Measurements from ENCODE around the gene PDIA2.
"Not testable (repeated sequence)": the region's sequence is repeated elsewhere in the genome, so short reads cannot be mapped to it uniquely, and the experiment has no call there.

The PDIA2 gene

GRCh38 chr16:325375-326145, 42.6 kb downstream of the PDIA2 start:
- Histone ChIP-seq H3K4me1 (ENCODE audit: control insufficient read depth, insufficient read depth, low read length, poor library complexity, severe bottlenecking) (peaks cover 45% of the 10 kb centered on the region), H3K36me3 (ENCODE audit: control insufficient read depth, insufficient read depth, low read length) (no peaks in the 10 kb centered on the region), H3K27ac (ENCODE audit: insufficient read depth, low read length, poor library complexity, severe bottlenecking) (peak overlapping the region; percentile 65), H3K9me3 (ENCODE audit: control insufficient read depth, low read length) (no peaks in the 10 kb centered on the region), H3K4me3 (ENCODE audit: insufficient read depth, low read depth, low read length, poor library complexity, severe bottlenecking) (peak overlapping the region; percentile 39), H3K27me3 (replicated peaks; ENCODE audit: control insufficient read depth, insufficient read depth, low read length, poor library complexity, severe bottlenecking) (no peaks in the 10 kb centered on the region)
- no peak for DNase-seq

- no peak overlapping the region for H3K27ac ChIP-seq (ENCODE audit: insufficient read depth, low read length, poor library complexity, severe bottlenecking)
- DNase-seq = no peak
- H3K4me1 ChIP-seq (ENCODE audit: control insufficient read depth, insufficient read depth, low read length, poor library complexity, severe bottlenecking) = peaks cover 28% of the 10 kb centered on the region
- no peak overlapping the region for H3K4me3 ChIP-seq (ENCODE audit: insufficient read depth, low read depth, low read length, poor library complexity, severe bottlenecking)
- H3K27me3 ChIP-seq (replicated peaks; ENCODE audit: control insufficient read depth, insufficient read depth, low read length, poor library complexity, severe bottlenecking) = no peaks in the 10 kb centered on the region
- no peaks in the 10 kb centered on the region for H3K9me3 ChIP-seq (ENCODE audit: control insufficient read depth, low read length)
- H3K36me3 ChIP-seq (ENCODE audit: control insufficient read depth, insufficient read depth, low read length) = no peaks in the 10 kb centered on the region
Observed at GRCh38 chr16:330741-331140, 47.8 kb downstream of the PDIA2 start.

GRCh38 chr16:331181-331814, 48.3 kb downstream of the PDIA2 start:
- H3K36me3 ChIP-seq (ENCODE audit: control insufficient read depth, insufficient read depth, low read length); DNase-seq: not testable (repeated sequence)

GRCh38 chr16:333406-334094, 50.6 kb downstream of the PDIA2 start:
- no peak for DNase-seq
- Histone ChIP-seq H3K4me3 (ENCODE audit: insufficient read depth, low read depth, low read length, poor library complexity, severe bottlenecking) (no peak overlapping the region), H3K27me3 (replicated peaks; ENCODE audit: control insufficient read depth, insufficient read depth, low read length, poor library complexity, severe bottlenecking) (no peaks in the 10 kb centered on the region), H3K36me3 (ENCODE audit: control insufficient read depth, insufficient read depth, low read length) (no peaks in the 10 kb centered on the region), H3K9me3 (ENCODE audit: control insufficient read depth, low read length) (no peaks in the 10 kb centered on the region), H3K27ac (ENCODE audit: insufficient read depth, low read length, poor library complexity, severe bottlenecking) (no peak overlapping the region), H3K4me1 (ENCODE audit: control insufficient read depth, insufficient read depth, low read length, poor library complexity, severe bottlenecking) (peaks cover 12% of the 10 kb centered on the region)

More at GRCh38 chr16:331181-331814, 48.3 kb downstream of the PDIA2 start:
- not testable (repeated sequence) for H3K9me3 ChIP-seq (ENCODE audit: control insufficient read depth, low read length); H3K27ac ChIP-seq (ENCODE audit: insufficient read depth, low read length, poor library complexity, severe bottlenecking); H3K27me3 ChIP-seq (replicated peaks; ENCODE audit: control insufficient read depth, insufficient read depth, low read length, poor library complexity, severe bottlenecking); H3K4me3 ChIP-seq (ENCODE audit: insufficient read depth, low read depth, low read length, poor library complexity, severe bottlenecking)
- peaks cover 26% of the 10 kb centered on the region for H3K4me1 ChIP-seq (ENCODE audit: control insufficient read depth, insufficient read depth, low read length, poor library complexity, severe bottlenecking)

GRCh38 chr16:334164-334832, 51.3 kb downstream of the PDIA2 start:
- H3K27me3 ChIP-seq (replicated peaks; ENCODE audit: control insufficient read depth, insufficient read depth, low read length, poor library complexity, severe bottlenecking); H3K36me3 ChIP-seq (ENCODE audit: control insufficient read depth, insufficient read depth, low read length); H3K27ac ChIP-seq (ENCODE audit: insufficient read depth, low read length, poor library complexity, severe bottlenecking); H3K4me3 ChIP-seq (ENCODE audit: insufficient read depth, low read depth, low read length, poor library complexity, severe bottlenecking); H3K4me1 ChIP-seq (ENCODE audit: control insufficient read depth, insufficient read depth, low read length, poor library complexity, severe bottlenecking); DNase-seq; H3K9me3 ChIP-seq (ENCODE audit: control insufficient read depth, low read length): not testable (repeated sequence)

- H3K9me3 ChIP-seq (ENCODE audit: control insufficient read depth, low read length); H3K36me3 ChIP-seq (ENCODE audit: control insufficient read depth, insufficient read depth, low read length); H3K4me3 ChIP-seq (ENCODE audit: insufficient read depth, low read depth, low read length, poor library complexity, severe bottlenecking); DNase-seq; H3K27ac ChIP-seq (ENCODE audit: insufficient read depth, low read length, poor library complexity, severe bottlenecking); H3K27me3 ChIP-seq (replicated peaks; ENCODE audit: control insufficient read depth, insufficient read depth, low read length, poor library complexity, severe bottlenecking): not testable (repeated sequence)
- H3K4me1 ChIP-seq (ENCODE audit: control insufficient read depth, insufficient read depth, low read length, poor library complexity, severe bottlenecking) = peaks cover 15% of the 10 kb centered on the region
Observed at GRCh38 chr16:334861-335632, 52.1 kb downstream of the PDIA2 start.

GRCh38 chr16:336269-336668, 53.3 kb downstream of the PDIA2 start:
- no peak overlapping the region for H3K27ac ChIP-seq (ENCODE audit: insufficient read depth, low read length, poor library complexity, severe bottlenecking)
- no peaks in the 10 kb centered on the region for H3K9me3 ChIP-seq (ENCODE audit: control insufficient read depth, low read length)
- DNase-seq = no peak
- peaks cover 23% of the 10 kb centered on the region for H3K4me1 ChIP-seq (ENCODE audit: control insufficient read depth, insufficient read depth, low read length, poor library complexity, severe bottlenecking)
- no peaks in the 10 kb centered on the region for H3K27me3 ChIP-seq (replicated peaks; ENCODE audit: control insufficient read depth, insufficient read depth, low read length, poor library complexity, severe bottlenecking)
- H3K36me3 ChIP-seq (ENCODE audit: control insufficient read depth, insufficient read depth, low read length) = no peaks in the 10 kb centered on the region
- no peak overlapping the region for H3K4me3 ChIP-seq (ENCODE audit: insufficient read depth, low read depth, low read length, poor library complexity, severe bottlenecking)

Measured in effector memory CD4-positive, alpha-beta T cell (primary cell).